NOMO-1 treated with DMSO at 0.1 percent for 48 hours (cell line): ENCODE results near the gene ETV2.
"Not testable (repeated sequence)": the region's sequence is repeated elsewhere in the genome, so short reads cannot be mapped to it uniquely, and the experiment has no call there.

Experiments used
- DNase-seq: peaks from one replicate; lab custom pipeline; 2025; ENCODE audit not compliant: unreplicated experiment; lab: John Stamatoyannopoulos, UW

Gene ETV2

GRCh38 chr19:35628264-35628564 is 13.3 kb upstream of the ETV2 start:
- DNase-seq: no peak

DNA sequence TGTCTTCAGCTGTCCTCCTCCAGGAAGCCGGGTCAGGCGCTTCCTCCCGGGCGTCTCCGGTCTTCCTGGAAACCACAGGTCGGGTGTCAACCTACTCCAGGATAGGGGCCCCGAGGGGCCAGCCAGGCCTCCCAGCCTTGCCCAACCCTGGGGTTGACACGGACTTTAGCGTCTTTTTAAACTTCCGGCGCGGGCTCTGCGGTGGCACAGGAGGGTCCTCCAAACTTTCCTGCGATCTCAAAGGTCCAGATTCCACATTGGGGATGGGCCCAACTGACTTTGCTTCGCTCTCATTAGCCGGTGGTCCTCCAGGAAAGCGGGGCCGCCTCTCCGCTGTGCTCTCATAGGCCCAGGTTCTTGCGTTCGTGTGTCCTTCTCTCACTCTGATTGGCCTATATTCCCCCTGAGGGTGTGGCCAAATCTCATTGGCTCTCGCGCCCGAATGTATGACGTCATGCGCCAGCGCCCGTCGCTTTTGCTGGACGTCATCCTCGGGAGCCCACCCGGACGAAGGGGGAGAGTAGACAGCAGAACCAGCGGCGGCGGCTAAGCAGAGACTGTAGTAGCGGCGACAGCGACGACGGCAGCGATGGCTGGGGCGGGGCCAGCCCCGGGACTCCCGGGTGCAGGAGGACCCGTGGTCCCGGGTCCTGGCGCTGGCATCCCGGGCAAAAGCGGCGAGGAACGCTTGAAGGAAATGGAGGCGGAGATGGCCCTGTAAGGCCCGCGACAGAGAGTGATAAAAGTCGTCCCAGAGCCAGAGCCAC is 12.8 kb upstream of the ETV2 start, which contains the start of gene RBM42:
TSS of gene RBM42 (plus strand) at position 472 of the 767 bp plus-strand sequence. CDS start at position 590, 118 bp downstream.
- DNase-seq: peak; percentile 99

- no peak for DNase-seq
These were observed 12.3 kb upstream of the ETV2 start for GRCh38 chr19:35629332-35629633.

DNA sequence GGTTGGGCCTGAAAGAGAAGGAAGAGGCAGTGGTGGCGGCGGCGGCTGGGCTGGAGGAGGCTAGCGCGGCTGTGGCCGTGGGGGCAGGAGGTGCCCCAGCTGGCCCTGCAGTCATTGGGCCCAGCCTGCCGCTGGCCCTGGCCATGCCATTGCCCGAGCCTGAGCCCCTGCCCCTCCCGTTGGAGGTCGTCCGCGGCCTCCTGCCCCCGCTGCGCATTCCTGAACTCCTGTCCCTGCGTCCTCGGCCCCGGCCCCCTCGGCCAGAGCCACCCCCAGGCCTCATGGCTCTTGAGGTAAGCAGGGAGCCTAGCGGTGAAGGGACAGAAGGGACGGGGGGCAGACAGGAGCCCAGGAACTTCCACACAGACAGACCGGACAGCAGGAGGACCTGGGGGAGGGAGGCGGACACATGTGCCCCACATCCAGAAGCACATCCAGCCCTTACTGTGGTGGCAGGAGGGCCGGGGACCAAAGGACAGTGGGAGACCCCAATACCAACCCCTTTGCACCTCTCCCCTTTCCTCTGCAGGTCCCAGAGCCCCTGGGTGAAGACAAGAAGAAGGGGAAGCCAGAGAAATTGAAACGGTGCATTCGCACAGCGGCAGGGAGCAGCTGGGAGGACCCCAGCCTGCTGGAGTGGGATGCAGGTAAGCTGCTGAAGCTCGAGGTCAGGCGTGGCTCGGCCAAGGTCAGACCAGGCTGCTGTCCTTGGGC is 7.7 kb upstream of the ETV2 start:
- DNase-seq: no peak

DNA sequence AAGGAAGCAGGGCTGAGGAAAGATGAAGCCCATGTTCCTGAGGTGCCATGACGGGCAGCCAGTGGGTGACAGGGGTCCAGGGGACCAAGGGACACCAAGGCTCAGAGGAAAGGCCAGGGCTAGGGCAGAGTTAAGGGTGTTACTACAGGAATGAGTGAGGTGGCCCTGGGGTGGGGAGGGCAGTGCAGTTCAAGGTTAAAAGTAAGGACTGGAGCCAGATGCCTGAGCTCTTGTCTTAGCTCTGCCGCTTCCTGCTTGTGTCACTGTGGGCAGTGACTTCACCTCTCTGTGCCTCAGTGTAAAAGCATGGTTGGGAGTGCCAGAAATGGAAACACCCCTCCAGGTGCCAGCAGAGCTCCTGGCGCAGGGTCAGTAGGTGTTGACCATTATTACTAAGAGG is 4.9 kb upstream of the ETV2 start:
- no peak for DNase-seq

DNA sequence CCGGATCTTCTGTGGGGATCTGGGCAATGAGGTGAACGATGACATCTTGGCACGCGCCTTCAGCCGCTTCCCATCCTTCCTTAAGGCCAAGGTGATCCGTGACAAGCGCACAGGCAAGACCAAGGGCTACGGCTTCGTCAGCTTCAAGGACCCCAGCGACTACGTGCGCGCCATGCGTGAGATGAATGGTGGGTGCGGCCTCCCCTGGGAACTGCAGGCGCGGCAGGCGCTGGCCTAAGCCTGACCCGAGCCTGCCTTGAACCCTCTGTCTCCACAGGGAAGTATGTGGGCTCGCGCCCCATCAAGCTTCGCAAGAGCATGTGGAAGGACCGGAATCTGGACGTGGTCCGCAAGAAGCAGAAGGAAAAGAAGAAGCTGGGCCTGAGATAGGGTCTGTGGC is 4.4 kb upstream of the ETV2 start:
- DNase-seq: no peak

- no peak for DNase-seq
These were observed 2.3 kb upstream of the ETV2 start for GRCh38 chr19:35639321-35639639.

- DNase-seq: no peak
These were observed 1.7 kb upstream of the ETV2 start for GRCh38 chr19:35639863-35640262.

GRCh38 chr19:35642312-35642711 is 767 bp downstream of the ETV2 start:
- no peak for DNase-seq

DNA sequence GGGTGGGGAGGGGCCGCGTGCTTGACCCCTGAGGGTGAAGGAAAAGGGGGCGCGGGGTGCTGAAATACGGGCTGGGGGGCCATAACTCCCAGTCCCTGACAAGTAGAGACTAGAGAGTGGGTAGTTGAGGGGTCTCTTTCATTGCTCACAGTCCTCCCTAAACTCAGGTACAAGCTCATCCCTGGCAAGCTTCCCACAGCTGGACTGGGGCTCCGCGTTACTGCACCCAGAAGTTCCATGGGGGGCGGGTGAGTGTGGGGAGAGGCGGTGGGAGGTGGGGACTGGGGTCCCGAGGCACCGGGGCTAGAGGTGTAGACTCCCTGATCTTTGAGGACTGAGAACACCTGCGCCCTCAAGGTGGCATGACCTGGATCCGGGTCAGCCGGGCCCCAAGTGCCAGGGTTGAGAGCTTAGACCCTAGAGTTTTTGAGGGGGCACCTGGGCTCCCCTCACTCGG is 1.3 kb downstream of the ETV2 start:
- DNase-seq: no peak

DNA sequence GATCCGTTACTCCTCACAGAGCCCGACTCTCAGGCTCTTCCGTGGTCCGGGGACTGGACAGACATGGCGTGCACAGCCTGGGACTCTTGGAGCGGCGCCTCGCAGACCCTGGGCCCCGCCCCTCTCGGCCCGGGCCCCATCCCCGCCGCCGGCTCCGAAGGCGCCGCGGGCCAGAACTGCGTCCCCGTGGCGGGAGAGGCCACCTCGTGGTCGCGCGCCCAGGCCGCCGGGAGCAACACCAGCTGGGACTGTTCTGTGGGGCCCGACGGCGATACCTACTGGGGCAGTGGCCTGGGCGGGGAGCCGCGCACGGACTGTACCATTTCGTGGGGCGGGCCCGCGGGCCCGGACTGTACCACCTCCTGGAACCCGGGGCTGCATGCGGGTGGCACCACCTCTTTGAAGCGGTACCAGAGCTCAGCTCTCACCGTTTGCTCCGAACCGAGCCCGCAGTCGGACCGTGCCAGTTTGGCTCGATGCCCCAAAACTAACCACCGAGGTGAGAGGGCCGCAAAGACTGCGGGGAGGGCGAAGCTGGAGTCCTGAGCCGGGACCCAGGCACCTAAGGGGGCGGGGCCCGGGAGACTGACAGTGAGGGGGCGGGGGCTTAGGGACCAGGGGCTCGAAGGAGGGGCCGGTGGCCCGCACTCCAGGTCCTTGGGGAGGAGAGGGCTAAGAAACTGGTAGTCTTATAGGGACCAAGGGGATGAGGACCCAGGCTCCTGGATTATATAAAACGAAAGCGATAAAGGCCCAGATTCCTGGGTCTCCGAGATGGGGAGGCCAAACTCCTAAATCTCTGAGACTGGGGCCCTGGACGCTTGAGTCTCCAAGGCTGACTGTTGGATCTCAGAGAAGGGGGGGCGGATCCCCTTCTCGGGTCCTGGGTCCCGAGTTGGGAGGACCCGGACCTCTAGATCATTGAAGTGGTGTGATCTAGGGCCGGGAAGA is 2.0 kb downstream of the ETV2 start:
- DNase-seq: peak; percentile 73

- DNase-seq: peak; percentile 97
These were observed 2.9 kb downstream of the ETV2 start for GRCh38 chr19:35644206-35644986.

- peak; percentile 63 for DNase-seq
These were observed 3.6 kb downstream of the ETV2 start for GRCh38 chr19:35644987-35645679.

DNA sequence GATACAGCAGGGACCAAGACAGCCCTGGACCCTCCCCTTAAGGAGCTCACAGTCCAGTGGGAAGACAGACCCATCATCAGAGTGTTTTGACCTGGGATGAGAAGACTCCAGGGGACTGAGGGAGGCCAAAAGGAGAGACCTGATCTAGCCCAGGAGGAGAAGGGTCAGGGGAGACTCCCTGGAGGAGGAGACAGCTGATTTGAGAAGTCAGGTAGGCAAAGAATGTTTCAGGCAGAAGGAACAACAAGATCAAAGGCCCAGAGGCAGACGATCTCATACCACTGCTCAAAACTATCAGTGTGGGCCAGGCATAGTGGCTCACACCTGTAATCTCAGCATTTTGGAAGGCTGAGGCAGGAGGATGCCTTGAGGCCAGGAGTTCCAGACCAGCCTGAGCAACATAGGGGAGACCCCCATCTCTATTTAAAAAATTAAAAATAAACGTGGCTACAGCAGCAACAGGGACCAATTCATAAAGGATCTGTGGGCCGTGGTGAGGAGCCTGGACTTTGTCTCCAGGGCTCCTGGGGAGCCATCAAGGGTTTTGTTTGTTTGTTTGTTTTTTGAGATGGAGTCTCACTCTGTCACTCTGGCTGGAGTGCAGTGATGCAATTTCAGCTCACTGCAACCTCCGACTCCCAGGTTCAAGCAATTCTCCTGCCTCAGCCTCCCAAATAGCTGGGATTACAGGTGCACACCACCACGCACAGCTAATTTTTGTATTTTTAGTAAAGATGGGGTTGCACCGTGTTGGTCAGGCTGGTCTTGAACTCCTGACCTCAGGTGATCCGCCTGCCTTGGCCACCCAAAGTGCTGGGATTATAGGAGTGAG is 4.4 kb downstream of the ETV2 start:
- DNase-seq: no peak

GRCh38 chr19:35648017-35648961 is 6.7 kb downstream of the ETV2 start, which contains the start of gene COX6B1:
TSS of gene COX6B1 (plus strand) at chr19:35648323. CDS start at chr19:35651244, 2,921 bp downstream.
- peak; percentile 99 for DNase-seq

DNA sequence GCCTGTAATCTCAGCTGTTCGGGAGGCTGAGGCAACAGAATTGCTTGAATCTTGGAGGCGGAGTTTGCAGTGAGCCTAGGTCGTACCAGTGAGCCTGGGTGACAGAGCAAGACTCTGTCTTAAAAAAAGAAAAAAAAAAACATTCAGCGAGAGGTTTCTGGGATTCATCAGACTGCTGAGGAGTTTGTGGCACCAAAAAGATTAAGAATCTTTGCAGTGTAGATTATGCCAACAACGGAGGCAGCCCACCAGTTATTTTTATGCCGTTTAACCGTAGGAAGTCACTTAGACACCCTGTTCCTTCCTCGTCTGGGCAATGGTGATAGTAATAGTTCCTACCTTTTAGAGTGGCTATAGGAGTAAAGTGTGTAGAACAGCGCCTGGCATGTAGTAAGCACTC is 9.0 kb downstream of the ETV2 start:
- no peak for DNase-seq

GRCh38 chr19:35654828-35655227 is 13.3 kb downstream of the ETV2 start:
- DNase-seq: not testable (repeated sequence)

- DNase-seq: no peak
These were observed 14.1 kb downstream of the ETV2 start for GRCh38 chr19:35655600-35655999.
